ENCODE results near the gene ASXL3.

GRCh38 chr18:33644494-33644893, 66.5 kb downstream of the ASXL3 start:
- TF ChIP-seq CTCF (IDR thresholded peaks at IDR 0.05; ENCODE audit: borderline replicate concordance, extremely low read depth, low read length, poor library complexity, severe bottlenecking) (no peak), EZH2 (IDR thresholded peaks at IDR 0.05; ENCODE audit: borderline replicate concordance, low read depth, low read length, severe bottlenecking) (no peak)
